Hematopoietic multipotent progenitor cell treated with erythropoietin and hydrocortisone succinate and interleukin-3 and kit ligand, for 15 days (in vitro differentiated cells): ENCODE measurements around the gene LIMA1.
"Not testable (repeated sequence)": the region's sequence is repeated elsewhere in the genome, so short reads cannot be mapped to it uniquely, and the experiment has no call there.

Source experiments
- DNase-seq: peaks from one replicate; pipeline ENCODE4 v3.0.0-alpha.2; 2015; ENCODE audit warnings: low spot score

LIMA1 gene

GRCh38 chr12:50283229-50283923, at the start of gene LIMA1:
Gene LIMA1 (minus strand): TSS chr12:50283520. CDS start chr12:50248751, 34,769 bp downstream.
- peak; percentile 90 for DNase-seq

- no peak for DNase-seq
Measured at GRCh38 chr12:50331745-50332144, 48.4 kb upstream of the LIMA1 start.

- not testable (repeated sequence) for DNase-seq
Measured at GRCh38 chr12:50328664-50329063, 45.3 kb upstream of the LIMA1 start.

- DNase-seq = no peak
Measured at GRCh38 chr12:50326590-50327284, 43.4 kb upstream of the LIMA1 start.

- no peak for DNase-seq
Measured at GRCh38 chr12:50325890-50326391, 42.6 kb upstream of the LIMA1 start.

GRCh38 chr12:50324770-50325169, 41.5 kb upstream of the LIMA1 start:
- not testable (repeated sequence) for DNase-seq

GRCh38 chr12:50324077-50324476, 40.8 kb upstream of the LIMA1 start:
- DNase-seq = not testable (repeated sequence)

GRCh38 chr12:50322206-50322605, 38.9 kb upstream of the LIMA1 start:
- no peak for DNase-seq

GRCh38 chr12:50317203-50317602, 33.9 kb upstream of the LIMA1 start:
- no peak for DNase-seq

GRCh38 chr12:50315803-50316202, 32.5 kb upstream of the LIMA1 start:
- no peak for DNase-seq

GRCh38 chr12:50314636-50315312, 31.5 kb upstream of the LIMA1 start:
- no peak for DNase-seq

GRCh38 chr12:50313971-50314370, 30.7 kb upstream of the LIMA1 start:
- DNase-seq = not testable (repeated sequence)

GRCh38 chr12:50313256-50313931, 30.1 kb upstream of the LIMA1 start:
- DNase-seq = no peak

GRCh38 chr12:50311858-50312609, 28.7 kb upstream of the LIMA1 start:
- not testable (repeated sequence) for DNase-seq

- DNase-seq = peak; percentile 12
Measured at GRCh38 chr12:50309950-50310349, 26.6 kb upstream of the LIMA1 start.

- DNase-seq = no peak
Measured at GRCh38 chr12:50302686-50303085, 19.4 kb upstream of the LIMA1 start.

- DNase-seq = no peak
Measured at GRCh38 chr12:50297996-50298395, 14.7 kb upstream of the LIMA1 start.

- no peak for DNase-seq
Measured at GRCh38 chr12:50297027-50297426, 13.7 kb upstream of the LIMA1 start.

- no peak for DNase-seq
Measured at GRCh38 chr12:50296554-50296953, 13.2 kb upstream of the LIMA1 start.

GRCh38 chr12:50291377-50291776, 8.1 kb upstream of the LIMA1 start:
- DNase-seq = no peak

- DNase-seq = not testable (repeated sequence)
Measured at GRCh38 chr12:50290692-50291091, 7.4 kb upstream of the LIMA1 start.
